Activated CD4-positive, alpha-beta T cell treated with anti-CD3 and anti-CD28 coated beads, Interleukin-2, amount 10 ng/mL, durations not matched to agents 24 days and 14 days (primary cell): ENCODE measurements around the gene FIGNL1. TPM values are rescaled to one million over a fixed set of nuclear protein-coding genes. Genes with fewer than 3 reads are reported as not detected.
A peak's percentile ranks its signal among the peaks of the same experiment; 100 is the strongest.

Experiments used
- DNase-seq: peaks from one replicate; pipeline ENCODE4 v3.0.0; 2022
- H3K27ac Mint-ChIP-seq: one replicate; pipeline ENCODE4 v1.8.0; 2022; ENCODE audit warnings: mild to moderate bottlenecking, mixed read lengths
- H3K27me3 Mint-ChIP-seq: one replicate; pipeline ENCODE4 v1.8.0; 2022; ENCODE audit warnings: mixed read lengths
- H3K36me3 Mint-ChIP-seq: one replicate; pipeline ENCODE4 v1.8.0; 2022; ENCODE audit warnings: low read depth, mild to moderate bottlenecking, mixed read lengths
- H3K4me1 Mint-ChIP-seq: one replicate; pipeline ENCODE4 v1.8.0; 2021; ENCODE audit warnings: mixed read lengths
- H3K4me3 Mint-ChIP-seq: one replicate; pipeline ENCODE4 v1.8.0; 2022; ENCODE audit warnings: mild to moderate bottlenecking, moderate library complexity, mixed read lengths
- H3K9me3 Mint-ChIP-seq: one replicate; pipeline ENCODE4 v1.8.0; 2021; ENCODE audit warnings: mixed read lengths
- intact Hi-C: fragments of 100-400 bp; cut with micrococcal nuclease; formaldehyde crosslinking; loops from one replicate; pipeline ENCODE4 v1.15.1; 2023
- total RNA-seq: library from RNA; stranded (reverse); gene quantifications from 2 replicates; pipeline ENCODE4 v1.2.3, GENCODE V29; 2022

The FIGNL1 gene
- total RNA-seq, 1 donor from 2014 or later = 44.7 TPM

DNA sequence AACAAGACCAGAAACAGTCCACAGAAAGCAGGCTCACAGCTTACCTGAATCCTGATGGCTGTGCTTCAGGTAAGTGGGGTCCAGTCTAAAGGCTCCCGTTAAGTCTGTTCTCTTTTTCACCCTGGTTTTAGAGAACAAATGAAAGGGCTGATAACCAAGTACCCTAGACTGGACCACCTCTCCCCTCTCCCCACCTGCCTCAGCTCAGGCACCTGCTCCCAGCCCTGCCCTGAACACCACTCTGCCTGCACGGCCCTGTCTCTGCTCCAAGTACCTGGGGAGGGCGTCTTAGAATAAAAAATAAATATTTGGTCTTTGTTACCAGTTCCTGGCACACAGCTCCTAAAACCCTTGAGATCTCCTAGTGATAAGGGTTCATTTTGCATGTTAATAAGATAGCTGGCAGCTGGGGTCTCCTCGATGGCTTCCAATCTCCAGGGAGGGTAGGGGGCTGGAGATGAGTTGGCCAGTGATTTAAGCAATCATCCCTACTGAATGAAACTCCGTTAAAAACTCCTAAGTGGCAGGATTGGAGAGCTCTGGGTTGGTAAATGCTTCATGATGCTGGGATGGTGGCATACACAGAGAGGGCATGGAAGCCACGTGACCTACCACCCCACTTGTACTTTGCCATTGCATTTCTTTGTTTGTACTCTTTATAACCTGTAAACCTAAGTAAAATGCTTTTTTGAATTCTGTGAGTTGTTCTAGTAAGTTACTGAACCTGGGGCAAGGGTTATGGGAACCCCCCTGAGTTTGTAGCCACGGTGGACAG lies 29.8 kb upstream of the FIGNL1 start:
- Mint-ChIP-seq H3K9me3 (no peaks in the 10 kb centered on the region), H3K4me3 (no peak overlapping the region), H3K27me3 (peaks cover 32% of the 10 kb centered on the region), H3K36me3 (no peaks in the 10 kb centered on the region), H3K4me1 (peaks cover under 1% of the 10 kb centered on the region), H3K27ac (no peak overlapping the region)
- peak; percentile 35 for DNase-seq
- intact Hi-C loops = no loop called here

DNA sequence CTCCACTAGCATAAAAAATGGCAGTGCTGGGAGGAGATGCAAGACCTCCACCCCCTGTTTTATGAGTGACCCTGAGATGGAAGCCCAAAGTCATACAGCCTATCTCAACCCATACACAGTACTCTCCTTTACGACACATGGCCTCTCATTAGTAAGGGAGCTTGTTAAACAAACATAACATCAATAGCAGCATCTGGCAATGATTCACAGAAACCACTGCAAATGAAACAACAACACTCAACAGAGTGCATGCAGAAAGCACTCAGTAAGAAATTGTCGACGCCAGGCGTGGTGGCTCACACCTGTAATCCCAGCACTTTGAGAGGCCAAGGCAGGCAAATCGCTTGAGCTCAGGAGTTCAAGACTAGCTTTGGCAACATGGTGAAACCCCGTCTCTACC lies 27.5 kb upstream of the FIGNL1 start:
- H3K9me3 Mint-ChIP-seq = no peaks in the 10 kb centered on the region
- H3K27ac Mint-ChIP-seq = no peak overlapping the region
- H3K4me3 Mint-ChIP-seq = no peak overlapping the region
- peaks cover 3% of the 10 kb centered on the region for H3K4me1 Mint-ChIP-seq
- DNase-seq = peak; percentile 41
- intact Hi-C loops = no loop called here
- H3K27me3 Mint-ChIP-seq = peaks cover 22% of the 10 kb centered on the region
- no peaks in the 10 kb centered on the region for H3K36me3 Mint-ChIP-seq

DNA sequence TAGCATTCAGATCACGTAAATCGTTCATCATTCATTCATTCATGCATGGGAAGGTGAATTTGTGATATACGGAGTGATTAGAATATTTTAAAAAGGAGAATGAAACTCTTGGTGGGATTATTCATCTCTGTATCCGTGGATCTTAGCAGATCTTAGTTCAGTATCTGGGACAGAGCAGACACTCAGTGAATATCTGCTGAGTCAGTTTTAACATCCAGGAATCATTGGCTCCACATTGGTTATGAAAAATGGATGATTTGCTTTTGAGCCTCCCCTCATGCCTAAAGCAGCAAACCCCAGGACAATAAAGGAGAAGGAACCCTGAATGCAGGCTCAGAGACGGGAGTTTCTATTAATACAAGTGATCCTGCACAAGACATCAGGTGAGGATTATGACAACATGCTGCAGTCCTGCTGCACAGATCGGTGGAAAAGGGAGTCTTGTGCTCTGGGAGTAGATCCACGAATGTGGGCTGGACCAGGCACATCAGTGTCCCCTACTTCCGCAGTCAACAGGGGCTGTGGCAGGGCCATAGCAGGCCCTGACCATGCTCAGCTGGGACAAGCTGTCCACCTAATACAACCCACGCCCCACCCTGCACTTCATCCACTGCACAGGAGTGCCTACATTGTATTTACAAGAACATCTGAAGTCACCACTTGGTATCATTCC lies 26.9 kb upstream of the FIGNL1 start:
- H3K36me3 Mint-ChIP-seq = no peaks in the 10 kb centered on the region
- peaks cover 20% of the 10 kb centered on the region for H3K27me3 Mint-ChIP-seq
- H3K9me3 Mint-ChIP-seq = no peaks in the 10 kb centered on the region
- DNase-seq = peak; percentile 42
- peaks cover 3% of the 10 kb centered on the region for H3K4me1 Mint-ChIP-seq
- H3K27ac Mint-ChIP-seq = no peak overlapping the region
- no peak overlapping the region for H3K4me3 Mint-ChIP-seq
- intact Hi-C loops = no loop called here

DNA sequence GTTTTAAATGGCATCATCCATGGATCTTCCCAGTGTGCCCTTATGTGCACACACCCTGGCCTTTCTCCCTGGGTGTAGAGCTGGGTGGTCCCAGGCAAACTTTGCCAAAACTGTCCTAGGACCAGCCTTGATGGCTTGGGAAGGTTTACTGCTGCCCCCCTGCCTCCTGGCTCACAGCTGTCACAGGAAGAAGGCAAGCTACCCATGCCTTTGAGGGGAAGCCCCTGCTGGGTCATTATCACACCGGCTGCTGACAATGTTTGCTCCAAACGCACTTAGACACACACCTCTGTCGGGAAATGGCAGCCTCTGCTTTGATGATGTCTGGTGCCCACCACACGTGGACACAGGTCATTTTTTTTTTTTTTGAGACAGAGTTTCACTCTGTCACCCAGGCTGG lies 25.2 kb upstream of the FIGNL1 start:
- H3K27ac Mint-ChIP-seq = no peak overlapping the region
- no peaks in the 10 kb centered on the region for H3K9me3 Mint-ChIP-seq
- peaks cover 3% of the 10 kb centered on the region for H3K4me1 Mint-ChIP-seq
- H3K36me3 Mint-ChIP-seq = no peaks in the 10 kb centered on the region
- DNase-seq = peak; percentile 43
- H3K4me3 Mint-ChIP-seq = no peak overlapping the region
- intact Hi-C loops = no loop called here
- peaks cover 17% of the 10 kb centered on the region for H3K27me3 Mint-ChIP-seq

DNA sequence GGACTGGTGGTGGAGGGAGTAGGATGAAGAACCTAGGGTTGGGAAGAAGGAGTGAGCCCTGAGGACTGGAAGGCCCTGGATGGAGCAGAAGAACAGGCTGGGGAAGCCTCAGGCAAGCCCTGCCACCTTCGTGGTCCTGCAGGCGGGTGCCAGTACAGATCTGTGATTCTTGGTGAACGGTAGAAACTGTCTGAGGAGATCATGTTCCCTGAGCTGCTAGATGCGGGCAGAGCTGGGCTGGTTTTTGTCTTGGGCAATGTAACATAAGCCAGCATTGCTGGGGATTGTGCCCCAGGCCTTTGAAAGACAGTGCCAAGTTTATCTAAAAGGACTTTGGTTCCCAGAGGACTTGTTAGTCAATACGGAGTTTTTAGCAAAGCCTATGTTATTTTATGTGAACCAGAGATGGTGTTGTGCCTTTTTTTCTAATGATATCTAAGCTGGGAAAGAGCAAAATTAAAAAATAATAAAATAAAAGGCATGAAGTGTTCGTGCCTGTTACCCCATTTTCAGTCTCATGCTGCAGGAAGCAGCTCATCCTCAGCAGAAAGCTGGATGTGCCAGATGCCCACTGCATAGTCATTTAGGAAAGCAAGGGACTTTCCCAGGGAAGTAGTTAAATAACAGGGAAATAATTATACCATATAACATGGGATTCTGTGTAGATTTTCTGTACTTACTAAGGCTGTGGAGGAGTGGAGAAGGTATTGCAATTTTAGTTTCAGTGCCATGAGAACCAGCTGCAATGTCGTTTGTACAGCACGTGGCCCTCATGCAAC lies 24.4 kb upstream of the FIGNL1 start:
- Mint-ChIP-seq H3K4me3 (no peak overlapping the region), H3K27ac (no peak overlapping the region), H3K36me3 (no peaks in the 10 kb centered on the region), H3K4me1 (peaks cover 3% of the 10 kb centered on the region), H3K9me3 (no peaks in the 10 kb centered on the region), H3K27me3 (peaks cover 14% of the 10 kb centered on the region)
- intact Hi-C loops = no loop called here
- DNase-seq = peak; percentile 49

DNA sequence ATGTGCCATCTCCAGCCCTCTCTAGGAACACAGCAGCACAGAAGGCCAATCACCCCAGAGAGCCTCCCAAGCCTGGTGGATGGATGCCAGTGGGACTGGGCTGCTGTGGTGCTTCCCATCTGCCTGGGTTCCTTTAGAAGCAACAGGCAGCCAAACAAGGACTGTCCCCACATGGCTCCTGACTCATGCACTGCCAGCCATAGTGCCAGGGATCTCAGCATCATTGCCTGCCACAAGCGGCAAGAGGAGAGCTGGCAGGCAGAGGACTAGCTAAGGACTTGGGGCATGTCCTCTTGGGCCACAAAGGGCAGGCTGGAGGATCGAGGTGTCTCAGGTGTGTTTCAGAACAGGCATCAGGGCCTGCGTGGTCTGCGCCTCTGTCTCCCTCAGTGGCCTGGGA lies 23.4 kb upstream of the FIGNL1 start:
- H3K36me3 Mint-ChIP-seq = no peaks in the 10 kb centered on the region
- DNase-seq = peak; percentile 47
- intact Hi-C loops = no loop called here

DNA sequence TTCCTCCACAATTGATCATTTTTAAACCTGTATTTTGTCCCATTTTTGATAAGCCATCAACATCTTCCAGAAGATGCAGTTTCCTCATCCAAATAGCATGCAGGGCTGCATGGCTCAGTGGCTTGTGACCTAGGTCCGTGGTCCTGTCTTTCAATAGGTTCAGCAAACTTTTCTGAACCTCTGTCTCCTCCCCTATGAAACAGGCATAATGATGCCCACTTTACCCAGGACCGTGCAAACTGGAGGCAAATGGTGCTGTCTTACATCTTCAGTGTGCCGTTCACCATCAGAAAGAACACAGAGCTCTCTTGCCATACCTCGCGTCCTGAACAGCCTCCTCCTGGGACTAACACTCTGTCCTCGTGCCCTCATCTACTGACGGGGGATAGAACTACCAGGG lies 22.3 kb upstream of the FIGNL1 start:
- Mint-ChIP-seq H3K27me3 (peaks cover 14% of the 10 kb centered on the region), H3K36me3 (no peaks in the 10 kb centered on the region), H3K9me3 (no peaks in the 10 kb centered on the region), H3K27ac (no peak overlapping the region), H3K4me1 (peaks cover 11% of the 10 kb centered on the region), H3K4me3 (no peak overlapping the region)
- peak; percentile 48 for DNase-seq
- intact Hi-C loops = no loop called here

More for the DNA sequence above, 23.4 kb upstream of the FIGNL1 start:
- H3K27me3 Mint-ChIP-seq = peaks cover 15% of the 10 kb centered on the region
- peaks cover 3% of the 10 kb centered on the region for H3K4me1 Mint-ChIP-seq
- H3K9me3 Mint-ChIP-seq = no peaks in the 10 kb centered on the region
- H3K4me3 Mint-ChIP-seq = no peak overlapping the region
- no peak overlapping the region for H3K27ac Mint-ChIP-seq

DNA sequence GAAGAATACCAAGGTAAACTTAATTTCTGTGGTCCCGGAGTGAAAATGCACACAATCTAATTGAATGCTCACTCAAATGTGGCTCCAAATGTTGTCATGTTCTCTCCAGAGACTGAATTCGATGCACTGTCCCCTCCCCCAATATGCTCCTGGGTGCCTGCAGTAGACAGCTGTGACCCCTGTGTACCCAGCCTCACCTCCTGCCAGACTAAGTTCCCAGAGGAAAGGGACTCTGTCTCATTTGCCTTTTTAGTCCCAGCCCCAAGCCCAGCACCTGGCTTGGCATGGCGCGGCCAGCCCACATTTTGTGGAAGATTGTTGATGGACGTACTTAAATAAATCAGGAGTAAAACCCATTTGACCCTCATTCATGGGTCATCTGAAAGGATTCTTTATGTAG lies 21.8 kb upstream of the FIGNL1 start:
- Mint-ChIP-seq H3K27ac (no peak overlapping the region), H3K9me3 (no peaks in the 10 kb centered on the region), H3K4me1 (peaks cover 13% of the 10 kb centered on the region), H3K27me3 (peaks cover 14% of the 10 kb centered on the region), H3K4me3 (no peak overlapping the region), H3K36me3 (no peaks in the 10 kb centered on the region)
- intact Hi-C loops = no loop called here
- DNase-seq = peak; percentile 44

DNA sequence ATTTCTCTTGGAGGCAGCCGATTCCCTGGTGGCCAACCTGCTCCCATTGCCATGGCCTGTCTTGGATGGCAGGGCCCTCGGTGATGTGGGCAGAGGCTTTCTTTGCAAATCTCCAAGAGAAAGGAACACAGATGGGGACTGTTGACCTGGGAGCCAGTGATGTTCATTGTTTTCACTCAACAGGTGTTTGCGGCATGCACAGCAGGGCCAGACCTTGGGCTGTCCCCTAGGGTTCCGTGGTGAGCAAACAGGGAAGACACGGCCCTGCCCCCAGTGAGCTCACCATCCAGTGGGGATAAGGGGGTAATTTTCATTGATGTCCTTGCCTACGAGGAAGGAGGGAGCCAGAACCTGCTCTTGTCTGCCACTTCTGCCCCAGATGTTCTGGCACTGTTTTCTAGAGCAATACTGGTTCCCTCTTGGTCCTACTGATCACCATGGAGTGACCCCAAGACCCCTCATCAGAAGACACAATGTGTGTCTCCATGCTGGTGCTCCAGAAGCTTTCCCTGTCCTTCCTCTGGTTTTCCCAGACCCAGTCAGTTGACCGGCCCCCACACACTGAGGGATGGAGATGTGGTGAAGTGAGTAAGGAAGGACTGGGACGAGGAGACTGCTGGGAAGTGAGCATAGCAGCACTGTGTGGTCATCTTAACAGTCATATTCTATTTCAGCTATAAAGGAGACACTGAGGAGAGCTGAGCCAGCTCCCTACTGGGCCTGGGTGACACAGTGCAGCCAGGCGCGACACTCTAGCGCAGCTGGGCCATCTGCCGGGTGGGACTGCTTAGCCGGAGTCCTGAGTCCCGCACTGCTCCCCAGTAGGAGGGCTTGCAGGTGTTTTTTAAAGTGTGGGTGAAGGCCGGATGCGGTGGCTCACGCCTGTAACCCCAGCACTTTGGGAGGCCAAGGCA lies 20.4 kb upstream of the FIGNL1 start:
- DNase-seq = peak; percentile 51
- H3K9me3 Mint-ChIP-seq = no peaks in the 10 kb centered on the region

DNA sequence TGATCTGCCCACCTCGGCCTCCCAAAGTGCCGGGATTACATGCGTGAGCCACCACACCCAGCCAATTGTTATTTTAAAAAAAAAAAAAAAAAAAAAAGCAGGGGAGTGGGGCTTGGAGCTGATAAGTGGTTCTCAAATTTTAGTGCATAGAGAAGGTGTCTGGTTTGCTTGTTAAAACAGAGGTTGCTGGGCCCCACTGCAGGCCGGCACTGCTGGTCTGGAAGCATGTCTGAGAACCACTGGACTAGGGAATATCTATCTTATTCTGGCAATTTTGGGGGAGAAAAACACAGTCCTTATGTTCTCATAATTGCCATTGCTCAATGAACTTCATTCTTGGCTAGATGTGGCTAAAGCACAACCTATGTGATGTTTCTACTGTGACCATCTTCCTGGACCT lies 19.0 kb upstream of the FIGNL1 start:
- H3K4me3 Mint-ChIP-seq = no peak overlapping the region
- H3K36me3 Mint-ChIP-seq = no peaks in the 10 kb centered on the region
- peak; percentile 28 for DNase-seq
- H3K27ac Mint-ChIP-seq = no peak overlapping the region
- intact Hi-C loops = loop anchor here (2.0 to 5.0 kb wide), 3 partner anchors 327 to 673 kb away; no protein-coding TSS in a partner anchor
- peaks cover 10% of the 10 kb centered on the region for H3K4me1 Mint-ChIP-seq
- H3K27me3 Mint-ChIP-seq = peaks cover 11% of the 10 kb centered on the region
- H3K9me3 Mint-ChIP-seq = no peaks in the 10 kb centered on the region

More for the DNA sequence above, 20.4 kb upstream of the FIGNL1 start:
- intact Hi-C loops = no loop called here
- peaks cover 13% of the 10 kb centered on the region for H3K4me1 Mint-ChIP-seq
- H3K36me3 Mint-ChIP-seq = no peaks in the 10 kb centered on the region
- H3K27me3 Mint-ChIP-seq = peaks cover 12% of the 10 kb centered on the region
- H3K27ac Mint-ChIP-seq = no peak overlapping the region
- H3K4me3 Mint-ChIP-seq = no peak overlapping the region

DNA sequence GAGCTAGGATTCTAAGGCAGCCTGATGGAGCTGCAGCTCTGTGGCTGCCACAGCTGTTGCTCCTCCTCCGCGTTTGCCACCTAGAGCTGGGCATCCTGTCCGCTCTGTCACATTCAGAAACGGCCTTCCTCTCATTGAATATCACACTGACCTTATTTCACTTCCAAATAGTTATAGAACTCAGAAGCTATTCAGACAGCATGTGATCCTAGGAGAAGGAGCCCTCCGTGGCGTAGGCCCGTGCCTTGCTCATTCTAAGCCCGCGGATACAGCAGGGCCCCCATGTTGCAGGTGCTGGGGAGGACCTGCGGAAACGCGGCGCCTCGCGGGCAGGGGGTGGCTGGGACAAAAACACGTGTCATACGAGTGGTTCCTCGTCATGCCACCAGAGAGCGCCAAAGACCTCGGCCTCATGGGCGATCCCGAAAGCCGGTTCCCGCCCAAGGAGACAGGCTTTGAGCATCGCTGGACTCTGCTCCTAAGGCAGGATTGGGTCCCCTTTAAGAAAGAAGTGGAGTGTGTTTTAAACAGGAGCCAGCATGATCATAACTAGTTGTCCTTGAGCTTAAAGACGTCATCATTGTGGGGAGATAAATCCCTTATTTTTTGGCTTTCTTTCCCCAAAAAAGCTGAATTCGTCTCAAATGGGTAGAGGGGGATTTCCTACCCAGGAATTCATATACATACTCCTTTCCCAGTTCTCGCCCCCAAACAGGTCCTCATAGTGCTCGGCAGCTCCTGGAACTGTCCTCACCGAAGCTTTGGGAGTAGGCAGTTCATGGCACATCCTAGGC lies 17.9 kb upstream of the FIGNL1 start:
- H3K4me3 Mint-ChIP-seq = peak overlapping the region; percentile 54
- no peaks in the 10 kb centered on the region for H3K9me3 Mint-ChIP-seq
- peaks cover 18% of the 10 kb centered on the region for H3K27me3 Mint-ChIP-seq
- no peaks in the 10 kb centered on the region for H3K36me3 Mint-ChIP-seq
- H3K27ac Mint-ChIP-seq = peak overlapping the region; percentile 62
- H3K4me1 Mint-ChIP-seq = peaks cover 10% of the 10 kb centered on the region
- DNase-seq = peak; percentile 94
- intact Hi-C loops = loop anchor here (1.0 to 5.0 kb wide), 8 partner anchors 17 to 693 kb away; partner anchors contain the start of genes FIGNL1 and ZPBP

DNA sequence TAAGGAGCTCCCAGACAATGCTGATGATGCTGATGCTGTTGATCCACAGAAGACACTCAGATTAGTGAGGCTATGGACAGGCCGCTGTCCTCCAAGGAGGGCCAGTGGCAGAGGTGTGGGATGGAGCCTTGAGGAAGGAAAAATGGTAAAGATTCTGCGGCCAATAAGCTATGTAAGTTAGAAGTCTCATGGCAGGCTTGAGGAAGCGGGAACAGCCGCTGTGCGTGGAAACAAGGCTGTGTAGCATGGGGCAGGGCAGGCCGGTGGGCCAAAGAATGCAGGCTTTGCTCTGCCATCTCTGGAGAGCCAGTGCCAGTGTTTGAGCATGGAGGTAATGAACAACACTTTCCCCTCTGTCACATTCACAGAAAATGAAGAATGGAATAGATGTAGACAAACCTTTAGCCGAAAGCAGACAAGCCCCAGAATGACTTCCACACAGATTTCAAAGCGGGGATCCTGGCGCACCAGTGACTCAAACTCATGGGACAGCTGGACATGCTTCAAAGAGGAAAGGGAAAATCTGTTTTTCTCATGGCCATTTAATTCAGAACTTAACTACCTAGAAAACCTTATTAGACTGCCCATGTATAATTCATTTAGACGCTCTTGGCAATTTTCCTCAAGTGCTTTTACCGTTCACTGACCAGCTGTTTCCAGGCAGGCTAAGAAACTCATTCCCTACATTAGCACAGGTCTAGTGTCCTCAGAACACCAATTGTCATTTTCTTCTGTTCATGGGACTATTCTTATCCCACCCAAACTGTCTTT lies 16.9 kb upstream of the FIGNL1 start:
- peak; percentile 39 for DNase-seq
- intact Hi-C loops = loop anchor here (2.0 to 5.0 kb wide), 5 partner anchors 16 to 694 kb away; partner anchors contain the start of genes FIGNL1 and ZPBP
- Mint-ChIP-seq H3K4me3 (peak overlapping the region; percentile 15), H3K4me1 (peaks cover 10% of the 10 kb centered on the region), H3K36me3 (no peaks in the 10 kb centered on the region), H3K9me3 (no peaks in the 10 kb centered on the region), H3K27me3 (peaks cover 20% of the 10 kb centered on the region), H3K27ac (peak overlapping the region; percentile 74)
